Glomerular endothelial cell (primary cell): ENCODE data around the gene WHRN. TPM values are rescaled to one million over a fixed set of nuclear protein-coding genes. Genes with fewer than 3 reads are reported as not detected.

ENCODE experiments used
- DNase-seq: peaks from one replicate; pipeline ENCODE4 v3.0.0-alpha.2; 2011; ENCODE audit warnings: low read depth, low spot score; ENCODE audit errors: extremely low read depth
- total RNA-seq: library from RNA; depleted of rRNA; stranded (reverse); fragments of >200 nt; gene quantifications from 2 replicates; pipeline ENCODE4 v1.2.3, GENCODE V29; 2015

WHRN gene
- total RNA-seq, 1 donor from 2014 or later = 1.9 TPM

DNA sequence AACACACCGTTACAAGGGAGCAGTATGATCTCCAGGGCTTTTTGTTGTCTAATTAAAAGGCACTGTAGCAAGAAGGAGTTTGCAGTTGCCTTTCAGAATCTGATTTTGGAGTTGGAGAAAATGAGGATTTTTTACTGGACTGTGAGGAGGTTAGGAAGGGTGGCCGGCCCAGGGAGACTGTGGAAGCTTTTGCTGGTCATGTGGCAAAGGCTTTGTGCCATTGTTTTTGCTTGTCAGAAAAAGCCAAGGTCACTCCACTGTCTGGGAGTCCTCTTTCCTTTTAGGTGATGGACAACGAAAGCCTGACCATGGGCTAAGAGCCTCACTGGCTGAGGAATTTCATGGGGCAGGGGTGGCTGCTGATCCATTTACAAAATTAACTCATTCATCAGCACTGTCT is 10.3 kb upstream of the WHRN start:
- no peak for DNase-seq

GRCh38 chr9:114513959-114514267 is 8.6 kb upstream of the WHRN start:
- DNase-seq = no peak

- no peak for DNase-seq
Measured at GRCh38 chr9:114513055-114513958, 8.0 kb upstream of the WHRN start.

DNA sequence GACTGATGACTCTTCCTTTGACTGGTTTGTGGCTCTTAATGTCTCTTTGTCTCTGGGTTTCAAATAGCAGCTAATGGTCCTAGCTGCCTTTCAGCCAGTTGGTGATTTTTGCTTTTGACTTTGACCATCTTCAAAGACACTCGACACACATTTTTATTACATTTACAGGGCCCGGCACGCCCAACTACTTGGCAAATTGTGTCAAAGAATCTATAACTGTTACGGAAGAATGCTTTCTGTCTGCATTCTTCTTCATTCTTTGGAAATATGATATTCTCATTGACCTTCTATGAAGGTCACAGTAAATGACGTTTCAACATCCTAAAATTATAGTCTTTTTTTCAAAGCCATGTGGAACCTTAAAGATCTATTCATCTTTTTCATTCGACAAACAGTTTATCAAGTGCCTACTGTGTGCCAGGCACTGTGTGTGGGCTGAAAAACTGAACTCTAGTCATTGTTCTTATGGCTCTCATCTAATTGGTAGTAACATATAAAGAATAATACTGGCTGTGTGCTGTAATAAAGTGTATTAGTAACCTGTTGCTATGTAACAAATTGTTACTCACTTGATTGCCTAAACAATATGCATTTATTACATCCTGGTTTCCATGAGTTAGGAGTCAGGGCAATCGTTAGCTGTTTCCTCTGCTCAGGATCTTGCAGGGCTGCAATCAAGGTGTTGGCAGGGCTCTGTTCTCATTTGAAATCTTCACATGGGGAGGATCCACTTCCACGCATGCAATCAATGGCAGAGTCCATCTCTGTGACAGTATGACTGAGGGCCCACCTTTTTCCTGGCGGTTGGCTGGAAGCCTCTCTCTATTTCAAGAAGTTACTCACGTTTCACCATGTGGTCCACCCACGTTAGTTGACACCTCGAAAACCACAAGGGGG is 7.0 kb upstream of the WHRN start:
- DNase-seq = no peak

GRCh38 chr9:114507726-114508125 is 2.5 kb upstream of the WHRN start:
- no peak for DNase-seq

GRCh38 chr9:114506082-114506390 is 763 bp upstream of the WHRN start:
- DNase-seq = no peak

DNA sequence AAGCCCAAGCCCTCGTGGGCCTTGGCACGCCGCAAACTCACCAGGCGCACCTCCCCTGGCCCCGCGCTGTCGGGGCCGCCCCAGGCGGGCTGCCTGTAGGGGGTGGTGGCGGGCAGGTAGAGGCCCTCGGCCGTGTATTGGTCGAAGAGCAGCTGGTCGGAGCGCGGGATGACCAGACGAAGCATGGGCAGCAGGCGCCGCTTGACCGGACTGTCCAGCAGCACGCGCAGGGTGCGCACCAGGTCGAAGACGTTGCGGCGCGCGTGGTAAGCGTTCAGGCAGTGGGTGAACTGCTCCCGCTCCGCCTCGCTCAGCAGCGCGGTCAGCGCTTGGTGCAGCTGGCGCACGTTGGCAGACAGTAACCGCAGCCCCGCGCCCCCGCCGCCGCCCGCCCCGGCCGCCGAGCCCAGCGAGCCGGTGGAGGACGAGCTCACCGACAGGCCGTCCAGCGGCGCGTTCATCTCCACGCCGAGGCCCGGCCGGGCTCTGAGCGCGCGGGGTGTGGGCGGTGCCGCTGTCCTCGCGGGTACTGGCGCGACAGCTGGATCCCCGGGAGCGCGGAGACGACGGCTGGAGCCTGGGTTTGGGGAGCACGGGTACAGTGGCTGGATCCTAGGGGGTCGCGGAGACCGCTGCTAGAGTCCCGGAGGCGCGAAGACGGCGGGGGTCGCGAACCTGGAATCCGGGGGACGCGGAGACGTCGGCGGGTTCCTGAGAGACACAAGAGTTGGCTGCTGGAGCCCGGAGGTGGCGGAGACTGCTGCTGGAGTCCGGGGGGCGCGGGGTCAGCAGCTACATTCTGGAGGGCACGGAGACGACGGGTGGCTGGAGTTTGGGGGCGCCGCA is 709 bp downstream of the WHRN start:
- no peak for DNase-seq

GRCh38 chr9:114503522-114504340 is 1.5 kb downstream of the WHRN start:
- DNase-seq = no peak

DNA sequence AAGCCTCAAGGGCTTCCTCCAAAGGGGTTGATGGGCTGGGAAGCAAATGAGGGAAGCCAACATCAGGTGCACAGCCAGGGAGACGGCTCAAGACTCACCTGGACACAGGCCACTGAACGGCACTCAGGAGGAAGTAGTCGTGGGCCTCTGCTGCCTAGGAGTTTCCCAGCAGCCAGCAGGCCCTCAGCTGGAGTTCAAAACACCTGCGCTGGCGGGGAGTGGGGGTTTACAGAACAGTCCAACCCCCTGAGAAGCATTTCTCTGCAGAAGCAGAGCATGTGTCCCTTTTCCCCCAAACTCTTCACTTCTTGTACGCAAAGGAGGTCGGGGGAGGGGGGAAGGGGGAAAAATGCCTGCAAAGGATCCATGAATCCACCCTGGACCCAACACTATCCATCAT is 2.3 kb downstream of the WHRN start:
- DNase-seq = no peak

DNA sequence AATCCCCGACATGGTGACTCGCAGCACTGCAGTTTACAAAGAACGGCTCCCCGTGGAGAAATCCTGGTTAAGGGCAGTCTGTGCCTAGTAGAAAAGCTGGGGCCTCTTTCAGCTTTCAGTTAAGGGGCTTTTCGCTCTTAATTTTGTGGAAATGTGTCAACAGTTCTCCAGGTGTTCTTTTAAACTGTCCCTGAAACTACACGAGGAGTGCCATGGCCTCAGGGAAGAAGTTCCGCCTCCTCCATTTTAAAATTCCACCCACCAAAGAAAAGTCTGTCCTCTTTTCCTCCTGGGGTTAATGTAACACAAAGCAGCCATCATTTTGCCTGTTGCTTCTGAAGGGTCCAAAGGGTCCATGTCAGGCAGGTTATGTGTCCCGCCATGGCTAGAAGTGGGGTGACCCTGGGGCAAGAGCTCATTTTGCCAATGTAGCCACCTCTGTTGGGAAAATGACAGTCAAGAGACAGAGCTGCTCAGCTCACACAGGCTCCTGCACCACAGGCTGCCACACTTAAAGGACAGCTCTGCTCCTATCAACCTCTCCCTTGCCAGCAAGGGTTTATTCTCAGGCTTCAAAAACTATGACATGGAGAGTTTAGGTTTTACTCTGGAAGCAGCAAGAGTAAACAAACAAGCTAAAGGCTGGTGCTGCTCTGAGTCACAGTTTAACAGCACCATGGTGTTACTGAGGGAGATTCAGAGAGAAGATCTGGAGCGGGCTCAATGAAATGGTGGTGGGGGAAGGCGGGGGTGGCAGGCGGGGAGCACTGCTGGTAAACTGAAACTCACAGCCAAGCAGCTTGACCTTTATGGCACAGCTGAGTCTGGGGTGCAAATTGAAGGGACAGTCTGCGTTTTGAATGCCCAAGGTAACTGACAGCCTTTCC is 3.2 kb downstream of the WHRN start:
- no peak for DNase-seq

GRCh38 chr9:114500697-114501292 is 4.5 kb downstream of the WHRN start:
- no peak for DNase-seq

GRCh38 chr9:114499941-114500696 is 5.2 kb downstream of the WHRN start:
- no peak for DNase-seq

GRCh38 chr9:114499528-114499927 is 5.7 kb downstream of the WHRN start:
- DNase-seq = no peak

- no peak for DNase-seq
Measured at GRCh38 chr9:114497727-114498382, 7.4 kb downstream of the WHRN start.

- DNase-seq = no peak
Measured at GRCh38 chr9:114497236-114497635, 8.0 kb downstream of the WHRN start.

DNA sequence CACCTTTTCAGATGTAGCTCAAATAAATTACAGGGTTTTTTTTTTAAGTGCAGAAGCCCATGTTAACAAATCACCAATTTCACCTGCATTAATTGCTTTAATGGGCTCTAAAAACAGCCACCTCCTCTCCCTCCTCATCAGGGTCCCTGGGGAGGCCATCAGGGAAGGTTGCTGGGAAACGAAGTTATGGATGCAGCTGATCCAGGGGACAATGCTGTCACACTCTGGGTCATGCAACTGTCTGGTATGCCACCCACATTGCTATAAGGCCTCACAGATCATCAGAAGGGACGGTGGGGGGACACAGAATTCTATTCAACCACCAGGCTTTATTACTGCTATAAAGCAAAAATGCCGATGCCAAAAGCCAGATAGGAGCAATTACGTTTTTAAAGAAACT is 9.3 kb downstream of the WHRN start:
- no peak for DNase-seq

DNA sequence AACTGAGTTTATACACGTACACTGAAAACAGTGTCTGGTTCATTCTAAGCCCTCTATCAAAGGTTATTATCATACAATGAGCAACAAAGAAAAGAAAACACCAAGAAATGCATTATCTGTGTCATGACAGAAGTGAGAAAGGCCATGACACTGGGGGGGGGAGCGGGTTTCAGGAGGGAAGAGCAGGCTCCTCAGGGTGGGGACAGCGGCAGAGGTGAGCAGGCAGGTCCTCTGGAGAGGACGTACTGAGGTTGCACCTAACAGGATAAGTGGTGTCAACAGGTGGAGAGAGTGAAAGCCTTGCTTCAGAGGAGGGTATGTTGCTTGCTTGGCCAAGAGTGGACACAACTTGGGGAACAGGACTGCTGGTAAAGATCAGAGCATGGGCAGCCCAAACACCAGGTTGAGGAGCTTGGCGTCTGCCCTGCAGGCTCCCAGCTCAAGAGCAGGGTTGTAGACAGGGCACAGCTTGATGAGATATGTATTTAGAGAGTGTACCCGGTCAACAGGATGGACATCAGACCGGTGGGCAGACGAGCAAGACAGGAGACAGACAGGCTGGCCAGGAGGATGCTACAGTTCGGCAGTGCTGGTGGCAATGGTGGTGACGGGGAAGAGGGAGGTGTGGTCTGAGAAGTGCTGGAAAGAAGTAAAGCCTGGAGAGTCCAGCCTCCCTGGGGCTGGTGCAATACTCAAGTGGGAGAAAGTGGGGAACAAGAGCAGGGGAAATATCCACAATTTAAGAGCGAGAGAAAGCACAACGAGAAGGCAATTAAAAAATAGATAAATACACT is 10.3 kb downstream of the WHRN start:
- no peak for DNase-seq
